Activated CD8-positive, alpha-beta T cell treated with anti-CD3 and anti-CD28 coated beads for 36 hours (primary cell): ENCODE measurements around the gene ADSS1. TPM values are rescaled to one million over a fixed set of nuclear protein-coding genes. Genes with fewer than 3 reads are reported as not detected.

Source experiments
- ATAC-seq: fragments of 200-7000 bp; cut with Tn5 transposase; one replicate; pipeline ENCODE4 v1.10.0; 2021; ENCODE audit warnings: mild to moderate bottlenecking, moderate library complexity
- CTCF ChIA-PET: fragments of 350-600 bp; sonication (Branson Sonifier 250); formaldehyde crosslinking; loops from one replicate; lab custom pipeline; 2021; ENCODE audit warnings: antibody characterized with exemption; lab: Charles Lee
- POLR2A ChIA-PET: fragments of 350-600 bp; sonication (Branson Sonifier 250); formaldehyde crosslinking; loops from one replicate; lab custom pipeline; 2021; ENCODE audit warnings: antibody characterized with exemption; lab: Charles Lee
- DNase-seq: peaks from one replicate; pipeline ENCODE4 v3.0.0-alpha.2; 2020
- H3K27ac Mint-ChIP-seq: one replicate; pipeline ENCODE4 v1.8.0; 2021; ENCODE audit warnings: mild to moderate bottlenecking, mixed read lengths
- H3K27me3 Mint-ChIP-seq: one replicate; pipeline ENCODE4 v1.8.0; 2021; ENCODE audit warnings: mixed read lengths
- H3K36me3 Mint-ChIP-seq: one replicate; pipeline ENCODE4 v1.8.0; 2021; ENCODE audit warnings: low read depth, mixed read lengths
- H3K4me1 Mint-ChIP-seq: one replicate; pipeline ENCODE4 v1.8.0; 2021; ENCODE audit warnings: low read depth, mixed read lengths
- H3K4me3 Mint-ChIP-seq: one replicate; pipeline ENCODE4 v1.8.0; 2021; ENCODE audit warnings: mild to moderate bottlenecking, moderate library complexity, mixed read lengths
- H3K9me3 Mint-ChIP-seq: one replicate; pipeline ENCODE4 v1.8.0; 2021; ENCODE audit warnings: mixed read lengths
- CTCF ChIP-seq: fragments of 200-600 bp; IDR thresholded peaks from one replicate; pipeline ENCODE4 v1.8.0; 2022; ENCODE audit warnings: antibody characterized with exemption, mild to moderate bottlenecking
- intact Hi-C: fragments of 100-400 bp; cut with micrococcal nuclease; formaldehyde crosslinking; loops from one replicate; pipeline ENCODE4 v1.10.0; 2022
- total RNA-seq, 2 experiments: library from RNA; stranded (reverse); gene quantifications; one replicate each; pipeline ENCODE4 v1.2.3, GENCODE V29; 2021

ADSS1 gene
- total RNA-seq, 2 experiments from 2014 or later = 2.7 to 3.0 TPM

DNA sequence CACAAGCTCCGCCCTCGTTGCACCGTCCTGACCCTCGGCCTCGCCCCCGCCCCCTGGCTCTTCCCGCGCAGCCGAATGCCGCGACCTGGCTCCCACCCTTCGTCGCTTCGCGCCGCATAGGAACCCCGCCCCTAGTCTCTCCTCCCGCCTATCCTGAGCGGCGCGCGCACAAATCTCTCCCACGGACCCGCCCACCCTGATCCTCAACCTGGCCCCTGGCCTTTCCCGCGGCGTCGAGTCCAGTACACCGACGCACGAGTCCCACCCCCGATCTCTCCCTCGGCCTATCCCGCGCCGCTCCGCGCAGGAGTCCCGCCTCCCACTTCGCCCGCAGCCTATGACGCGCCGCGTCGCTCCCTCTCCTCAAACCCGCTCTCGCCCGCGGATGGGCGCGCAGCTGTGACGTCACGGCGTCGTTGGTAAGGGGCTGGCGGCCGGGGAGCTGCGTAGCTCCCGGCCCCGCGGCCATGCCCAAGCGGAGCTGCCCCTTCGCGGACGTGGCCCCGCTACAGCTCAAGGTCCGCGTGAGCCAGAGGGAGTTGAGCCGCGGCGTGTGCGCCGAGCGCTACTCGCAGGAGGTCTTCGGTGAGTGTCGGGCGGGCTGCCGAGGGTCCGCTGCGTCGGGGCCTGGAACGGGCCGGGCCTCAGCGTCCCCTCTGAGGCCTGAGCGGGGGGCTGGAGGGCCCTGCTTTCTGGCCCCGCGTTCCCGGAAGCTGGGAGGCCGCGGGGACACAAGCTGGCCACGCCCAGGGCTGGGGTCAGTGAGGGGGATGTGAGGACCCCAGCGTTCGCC lies 28.9 kb downstream of the ADSS1 start, which contains the start of gene SIVA1:
Gene SIVA1 (plus strand): TSS at position 413 of the 793 bp plus-strand sequence. CDS start 55 bp downstream, at position 468.
- DNase-seq (peak; percentile 100), ATAC-seq (peak; percentile 92)
- Mint-ChIP-seq H3K27me3 (no peaks in the 10 kb centered on the region), H3K9me3 (no peaks in the 10 kb centered on the region), H3K27ac (peak within 1 kb of the TSS; percentile 89), H3K4me1 (peaks cover 39% of the 10 kb centered on the region), H3K4me3 (peak within 1 kb of the TSS; percentile 86), H3K36me3 (peaks cover 29% of the 10 kb centered on the region)
- CTCF ChIA-PET = interaction anchor here (0.8 to 3.3 kb wide), 11 partner anchors 10 to 74 kb away, joined by 3 to 21 read pairs (median 4); partner anchors contain the start of genes ADSS1 and ZBTB42
- TF ChIP-seq CTCF = no peak
- POLR2A ChIA-PET = interaction anchor here (0.5 to 2.8 kb wide), 16 partner anchors 10 to 1442 kb away, joined by 3 to 13 read pairs (median 3); partner anchors contain the start of genes ADSS1, INF2 and TEX22
- intact Hi-C loops = loop anchor here (5.0 kb wide), 1 partner anchor 314 kb away; the partner anchor contains the start of gene GPR132

DNA sequence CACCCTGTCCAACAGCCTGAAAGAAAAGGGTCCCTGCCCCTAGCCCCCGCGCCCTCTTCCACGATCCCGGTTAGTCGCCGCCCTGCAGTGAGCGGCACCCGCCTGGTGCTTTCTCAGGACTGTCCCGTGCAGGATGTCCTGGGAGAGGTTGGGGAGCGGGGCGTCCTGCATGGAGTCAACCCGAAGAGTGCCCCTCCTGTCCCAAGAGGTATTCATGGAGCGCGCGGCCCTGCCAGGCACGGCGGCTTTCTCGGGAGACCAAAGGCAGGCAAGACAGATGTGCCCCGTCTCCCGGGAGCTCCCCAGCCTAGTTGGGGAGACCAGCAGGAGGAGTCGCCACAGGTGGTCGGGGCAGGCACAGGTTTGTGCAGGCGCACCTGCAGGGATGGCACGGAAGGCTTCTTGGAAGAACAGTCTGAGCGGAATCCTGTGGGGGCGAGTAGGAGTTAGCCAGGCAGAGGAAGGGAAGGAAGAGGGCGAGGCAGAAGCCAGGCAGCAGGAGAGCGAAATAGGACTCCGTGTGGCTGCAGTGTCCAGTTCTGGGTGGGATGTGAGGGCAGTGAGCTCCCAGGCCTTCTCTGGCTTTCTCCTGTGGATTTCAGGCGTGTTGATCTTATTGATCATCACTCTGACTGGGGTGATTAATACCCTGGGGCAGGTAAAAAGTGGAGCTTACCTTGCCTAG lies 29.6 kb downstream of the ADSS1 start:
- Mint-ChIP-seq H3K27me3 (no peaks in the 10 kb centered on the region), H3K4me3 (peak overlapping the region; percentile 86), H3K9me3 (no peaks in the 10 kb centered on the region), H3K4me1 (peaks cover 39% of the 10 kb centered on the region), H3K27ac (peak overlapping the region; percentile 80), H3K36me3 (peaks cover 29% of the 10 kb centered on the region)
- intact Hi-C loops = loop anchor here (5.0 kb wide), 1 partner anchor 314 kb away; the partner anchor contains the start of gene GPR132
- ATAC-seq (no peak), DNase-seq (no peak)
- CTCF ChIA-PET = interaction anchor here (1.1 to 3.3 kb wide), 5 partner anchors 9 to 73 kb away, joined by 4 to 21 read pairs (median 14); partner anchors contain the start of gene ADSS1
- POLR2A ChIA-PET = interaction anchor here (0.5 to 1.7 kb wide), 10 partner anchors 10 to 1033 kb away, joined by 3 to 12 read pairs (median 4); partner anchors contain the start of genes INF2 and ZBTB42
- TF ChIP-seq CTCF = no peak

GRCh38 chr14:104754213-104754851 lies 30.3 kb downstream of the ADSS1 start:
- no peak for ATAC-seq
- intact Hi-C loops = loop anchor here (5.0 kb wide), 1 partner anchor 313 kb away; the partner anchor contains the start of gene GPR132
- Mint-ChIP-seq H3K4me1 (peaks cover 39% of the 10 kb centered on the region), H3K27me3 (no peaks in the 10 kb centered on the region), H3K4me3 (peak overlapping the region; percentile 86), H3K36me3 (peaks cover 29% of the 10 kb centered on the region), H3K9me3 (no peaks in the 10 kb centered on the region), H3K27ac (peak overlapping the region; percentile 80)
- no peak for TF ChIP-seq CTCF
- no peak for DNase-seq
- ChIA-PET CTCF (interaction anchor here (0.8 to 3.3 kb wide), 4 partner anchors 12 to 30 kb away, joined by 5 to 21 read pairs (median 12); partner anchors contain the start of gene ADSS1), POLR2A (interaction anchor here (0.6 to 1.6 kb wide), 7 partner anchors 10 to 731 kb away, joined by 3 to 5 read pairs (median 4); partner anchors contain the start of gene ZBTB42)

DNA sequence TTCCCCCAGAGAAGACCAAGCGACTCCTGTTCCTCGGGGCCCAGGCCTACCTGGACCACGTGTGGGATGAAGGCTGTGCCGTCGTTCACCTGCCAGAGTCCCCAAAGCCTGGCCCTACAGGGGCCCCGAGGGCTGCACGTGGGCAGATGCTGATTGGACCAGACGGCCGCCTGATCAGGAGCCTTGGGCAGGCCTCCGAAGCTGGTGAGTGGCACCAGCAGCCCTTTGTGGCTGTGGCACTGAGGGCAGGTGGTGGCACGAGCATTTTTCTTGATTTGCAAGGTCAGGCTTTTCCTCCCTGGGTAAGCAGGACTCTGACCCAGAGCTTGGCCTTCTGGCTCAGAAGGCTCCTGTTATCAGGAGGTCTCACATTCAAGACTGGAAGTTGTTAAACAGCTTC lies 31.6 kb downstream of the ADSS1 start:
- H3K4me1 Mint-ChIP-seq = peaks cover 39% of the 10 kb centered on the region
- no peaks in the 10 kb centered on the region for H3K9me3 Mint-ChIP-seq
- H3K36me3 Mint-ChIP-seq = peaks cover 36% of the 10 kb centered on the region
- ChIA-PET CTCF (no interaction called here), POLR2A (no interaction called here)
- no peak for DNase-seq
- H3K4me3 Mint-ChIP-seq = no peak overlapping the region
- H3K27ac Mint-ChIP-seq = no peak overlapping the region
- intact Hi-C loops = no loop called here
- ATAC-seq = no peak
- TF ChIP-seq CTCF = no peak
- no peaks in the 10 kb centered on the region for H3K27me3 Mint-ChIP-seq
